Muscle of back (tissue), 13 donors: ENCODE data around the gene C16orf90. TPM values are rescaled to one million over a fixed set of nuclear protein-coding genes. Genes with fewer than 3 reads are reported as not detected.

Source experiments
- DNase-seq, 3 donors: peaks; one replicate each; pipeline versions ENCODE4 v3.0.0 to v3.0.0-alpha.2; 2013
- long read RNA-seq, 9 donors: transcript quantifications; one replicate each; lab custom pipeline, GENCODE V29; 2026
- polyA plus RNA-seq, 10 donors: library from polyadenylated mRNA; unstranded; fragments of 120-200 nt; gene quantifications; one replicate each; pipeline ENCODE4 v1.2.1, GENCODE V29; 2013; ENCODE audit not compliant: insufficient read length in 10 of 10

Gene C16orf90, protein sequence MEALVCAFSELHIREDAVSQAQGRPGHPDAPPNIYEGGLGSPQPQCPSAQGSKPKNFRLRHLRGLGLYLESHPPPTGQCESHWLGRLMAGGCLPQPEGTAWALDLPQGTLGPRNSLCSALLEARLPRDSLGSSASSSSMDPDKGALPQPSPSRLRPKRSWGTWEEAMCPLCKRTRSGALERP
- not detected for polyA plus RNA-seq
- long read RNA-seq, donor 1, result 0 reads
- long read RNA-seq, donor 2, result 0 reads
- long read RNA-seq, donor 3, result 0 reads
- long read RNA-seq, donor 4, result 0 reads
- long read RNA-seq, donor 5, result 0 reads
- long read RNA-seq, donor 6, result 0 reads
- long read RNA-seq, donor 7, result 0 reads
- long read RNA-seq, donor 8, result 0 reads
- long read RNA-seq, donor 9, result 0 reads

DNA sequence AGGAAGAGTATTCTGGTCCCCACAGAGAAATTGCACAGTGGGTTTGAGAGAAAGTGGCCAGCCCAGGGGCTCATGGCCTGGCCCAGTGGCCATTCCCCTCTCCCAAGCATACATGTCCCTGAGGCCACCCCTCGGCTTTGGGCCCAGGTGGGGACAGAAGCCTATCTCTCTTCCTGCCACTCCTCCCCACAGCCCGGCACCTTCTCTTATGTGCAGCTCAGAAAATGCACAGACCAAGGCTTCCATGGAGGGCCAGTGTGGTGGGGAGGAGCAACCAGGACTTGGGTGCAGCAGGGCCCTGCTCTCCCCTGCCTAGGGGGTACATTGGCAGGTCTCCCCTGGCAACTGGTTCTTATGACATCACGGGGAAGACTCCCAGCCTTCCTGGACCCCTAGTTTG, at the start of gene C16orf90:
TSS of gene C16orf90 (minus strand) at position 314 of the 400 bp plus-strand sequence. CDS start at position 246, 68 bp downstream.
- no peak for DNase-seq

DNA sequence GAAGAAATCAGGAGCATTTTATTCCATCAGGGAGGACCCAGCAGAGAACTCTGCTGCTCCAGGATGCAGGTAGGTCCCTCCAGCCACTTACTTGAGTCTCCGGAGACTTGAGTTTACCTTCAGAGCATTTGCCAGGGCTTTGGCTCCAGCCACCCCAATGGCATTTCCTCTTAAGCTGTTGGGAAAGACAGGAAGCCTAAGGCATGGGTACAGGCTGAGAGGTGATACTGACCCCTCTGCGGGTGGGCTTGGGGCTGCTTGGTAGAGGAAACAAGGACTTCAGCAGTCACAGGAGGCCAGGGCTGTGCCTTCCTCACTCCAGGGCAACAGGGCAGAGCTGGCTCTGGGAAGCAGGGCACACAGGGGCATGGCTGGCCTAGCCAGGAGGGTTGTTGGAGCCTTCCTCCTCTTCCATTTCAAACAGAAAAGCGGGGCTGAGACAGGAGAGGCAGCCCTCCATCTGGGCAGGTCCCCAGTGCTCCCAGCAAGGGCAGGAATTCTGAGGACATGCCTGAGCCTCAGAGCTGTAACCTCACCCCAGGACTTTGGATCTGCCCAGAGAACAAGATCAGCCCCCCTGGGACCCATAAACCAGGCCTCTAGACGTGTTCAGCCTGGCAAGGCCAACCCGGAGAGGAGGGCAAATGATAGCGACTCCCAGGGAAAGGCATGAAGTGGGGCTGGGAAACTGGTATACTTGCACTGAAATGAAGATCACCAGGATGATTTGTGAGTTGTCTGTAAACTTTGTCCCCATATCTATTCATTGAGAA, 47.5 kb upstream of the C16orf90 start:
- DNase-seq, result no peak

DNA sequence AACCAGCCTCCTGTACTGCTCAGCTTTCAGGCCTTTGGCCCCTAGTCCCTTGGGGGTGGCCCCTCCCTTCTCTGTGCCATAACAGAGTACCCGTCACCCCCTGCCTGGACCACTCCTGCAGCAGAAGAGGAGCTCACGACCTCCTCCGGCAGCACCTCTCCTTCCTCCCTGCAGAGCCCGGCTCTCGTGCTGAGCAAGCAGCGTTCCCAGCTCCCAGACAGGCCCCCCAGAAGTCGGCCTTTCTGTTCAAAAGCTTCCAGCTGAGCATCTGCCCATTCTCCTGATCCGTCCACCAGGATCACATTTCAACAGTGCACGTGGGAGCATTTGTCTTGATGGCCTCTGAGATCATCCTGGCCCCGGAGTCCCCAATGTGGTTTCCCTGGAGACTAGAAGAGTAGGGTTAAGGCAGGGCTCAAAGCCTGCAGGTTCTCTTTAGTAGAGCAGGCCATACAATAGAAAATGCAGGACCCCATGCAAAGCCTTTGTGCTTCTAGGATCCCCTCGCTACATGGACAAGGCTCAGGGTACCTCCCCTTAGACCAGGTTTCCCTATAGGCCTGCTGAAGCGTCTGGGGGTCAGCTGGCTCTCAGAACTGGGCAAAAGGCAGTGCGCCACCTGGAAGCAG, 46.4 kb upstream of the C16orf90 start:
- no peak for DNase-seq

DNA sequence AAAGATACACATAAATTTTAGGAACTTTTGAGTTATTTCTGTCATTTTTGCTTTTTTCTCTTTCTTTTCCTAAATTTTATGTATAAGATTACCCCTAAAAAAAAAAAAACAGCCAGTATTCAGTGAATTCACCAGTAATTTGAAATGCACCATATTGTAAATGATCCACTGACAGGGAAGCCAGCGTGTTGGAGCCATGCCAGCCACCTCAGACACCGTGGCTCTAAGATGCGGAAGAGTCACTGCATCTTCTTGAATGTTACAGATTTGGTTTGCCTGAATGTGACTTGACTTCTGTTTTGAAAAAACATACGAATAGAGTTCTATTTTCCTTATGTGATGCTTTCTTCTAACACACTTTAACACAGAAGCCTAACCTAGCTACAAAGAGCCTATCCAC, 42.9 kb upstream of the C16orf90 start:
- DNase-seq, result no peak

DNA sequence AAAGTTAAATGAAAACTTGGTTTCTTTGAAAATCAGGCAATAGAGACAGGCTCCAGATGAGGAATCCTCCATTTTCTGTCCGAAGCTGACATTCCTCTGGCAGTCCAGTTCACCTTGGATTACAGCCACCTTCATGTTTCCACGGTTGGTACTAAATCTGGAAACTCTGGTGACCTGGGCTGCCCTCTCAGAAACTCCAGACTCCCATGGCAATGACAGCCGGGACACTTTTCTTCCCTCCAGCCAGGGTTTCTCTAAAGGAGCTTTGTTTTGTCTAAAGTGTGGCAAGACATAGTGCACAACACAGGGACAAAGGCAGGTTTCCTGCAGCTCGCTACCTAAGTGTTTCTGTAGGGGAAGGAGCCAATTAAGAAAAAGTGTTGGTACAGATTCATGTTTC, 41.6 kb upstream of the C16orf90 start:
- peak in 2 of 3 donors; percentile 25 to 40 for DNase-seq

DNA sequence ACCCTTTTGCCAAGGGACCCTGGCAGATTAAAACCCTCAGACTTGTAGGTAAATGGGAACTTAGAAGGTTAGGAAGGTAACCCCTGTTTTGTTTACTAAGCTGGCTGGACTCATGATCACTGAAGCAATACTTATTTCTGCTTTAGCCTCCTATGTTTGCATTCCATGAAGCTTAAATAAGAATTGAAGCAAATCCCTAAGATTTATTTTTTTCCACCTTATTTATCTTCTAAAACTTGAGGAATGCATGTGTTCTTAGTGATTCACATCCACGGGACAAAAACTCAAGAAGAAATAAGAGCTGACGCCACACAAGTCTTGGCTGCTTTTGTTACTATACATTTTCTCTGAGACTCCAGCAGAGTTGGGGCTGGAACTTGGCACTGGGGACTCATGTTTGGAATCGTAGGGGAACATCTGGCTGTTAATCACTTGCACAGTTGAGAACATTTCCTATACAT, 41.0 kb upstream of the C16orf90 start:
- DNase-seq, result peak; percentile 73 to 91 (median 74)

DNA sequence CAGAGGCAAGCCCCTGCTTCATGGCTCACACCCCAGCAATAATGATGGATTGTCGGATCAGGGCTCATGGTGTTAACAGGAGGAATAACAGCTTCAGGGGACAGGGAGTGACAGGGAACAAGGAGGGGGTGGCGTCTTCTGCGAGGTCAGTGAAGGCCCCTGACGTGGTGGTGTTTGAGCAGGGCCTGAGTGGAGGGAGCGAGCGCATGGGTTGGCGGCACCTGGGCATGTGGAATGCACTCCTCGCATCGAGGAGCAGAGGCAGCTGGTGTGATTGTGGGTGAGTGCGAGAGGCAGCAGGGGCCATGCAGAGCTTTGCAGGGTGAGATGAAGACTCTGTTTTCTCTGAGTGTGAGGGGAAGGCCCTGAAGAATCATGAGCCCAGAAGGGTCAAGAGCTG, 38.8 kb upstream of the C16orf90 start:
- DNase-seq, result no peak

DNA sequence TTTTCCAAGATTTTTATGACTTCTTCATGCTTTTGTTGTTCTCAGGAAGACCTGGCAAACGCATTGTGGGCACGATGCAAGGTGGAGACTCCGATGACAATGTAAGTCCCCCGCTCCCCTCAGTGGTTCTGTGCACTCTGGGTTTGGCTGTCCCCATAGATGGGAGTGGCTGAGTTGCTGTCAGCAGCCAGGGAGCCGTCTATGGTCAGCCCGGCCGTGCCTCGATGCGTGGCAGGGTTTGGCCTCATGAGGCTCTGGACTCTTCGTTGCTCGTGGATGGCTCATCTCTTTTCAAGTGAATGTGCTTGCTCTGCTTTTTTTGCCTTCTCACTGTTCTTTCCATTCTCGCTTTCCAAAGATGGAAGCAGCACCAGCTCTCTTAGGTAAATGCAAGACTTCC, 37.5 kb upstream of the C16orf90 start:
- DNase-seq, result no peak

DNA sequence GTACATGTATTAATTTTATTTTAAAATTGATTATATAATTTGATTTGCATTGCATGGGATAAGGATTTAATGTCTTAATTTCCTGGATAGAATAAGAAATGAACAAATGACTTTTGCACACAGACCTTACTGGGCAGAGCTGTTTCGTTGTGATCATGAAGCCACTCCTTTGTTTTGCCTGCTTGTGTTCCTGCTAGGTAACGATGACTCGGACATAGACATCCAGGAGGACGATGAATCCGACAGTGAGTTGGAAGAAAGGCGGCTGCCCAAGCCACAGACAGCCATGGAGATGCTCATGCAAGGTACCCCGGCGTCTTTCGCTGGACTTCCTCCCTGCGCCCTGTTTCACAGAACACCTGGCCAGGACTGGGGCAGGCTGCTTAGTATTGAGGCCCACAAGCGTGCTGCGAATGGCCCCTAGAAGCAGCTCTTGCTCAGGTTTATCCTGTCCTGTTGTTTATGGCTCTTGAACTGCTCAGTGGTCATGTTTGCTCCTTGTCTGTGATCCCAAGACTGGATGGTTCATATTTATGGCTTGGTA, 35.2 kb upstream of the C16orf90 start:
- DNase-seq, result no peak

DNA sequence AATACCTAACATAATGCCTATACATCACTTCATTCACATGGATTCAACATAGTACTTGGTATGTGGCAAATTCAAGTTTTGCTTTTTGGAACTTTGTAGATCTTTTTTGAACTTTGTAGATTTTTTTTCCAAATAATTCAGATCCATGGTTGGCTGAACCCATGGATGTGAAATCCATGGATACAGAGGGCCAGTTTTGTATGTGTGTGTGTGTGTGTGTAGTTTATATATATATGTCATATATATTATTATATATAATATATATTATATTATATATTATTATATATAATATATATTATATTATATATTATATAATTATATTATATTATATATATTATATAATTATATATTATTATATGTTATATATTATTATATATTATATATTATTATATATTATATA, 33.9 kb upstream of the C16orf90 start:
- DNase-seq, result no peak

DNA sequence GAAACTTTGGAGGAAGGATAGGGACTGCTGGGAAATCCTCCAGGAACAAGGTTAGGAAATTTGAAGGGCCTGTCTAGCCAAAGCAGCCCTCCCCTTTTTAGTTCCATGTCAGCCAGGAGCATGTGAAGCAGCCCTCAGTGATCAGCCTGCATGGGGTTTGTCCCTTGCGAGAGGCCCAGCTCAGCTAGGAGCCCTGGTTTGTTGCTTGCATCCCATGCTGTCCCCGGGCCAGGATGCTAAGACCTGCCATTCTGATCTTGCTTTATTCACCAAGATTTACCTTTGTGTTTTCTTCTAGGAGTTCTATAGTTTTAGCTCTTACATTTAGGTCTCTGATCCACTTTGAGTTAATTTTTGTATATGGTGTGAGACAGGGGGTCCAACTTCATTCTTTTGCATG, 33.1 kb upstream of the C16orf90 start:
- DNase-seq, result no peak

DNA sequence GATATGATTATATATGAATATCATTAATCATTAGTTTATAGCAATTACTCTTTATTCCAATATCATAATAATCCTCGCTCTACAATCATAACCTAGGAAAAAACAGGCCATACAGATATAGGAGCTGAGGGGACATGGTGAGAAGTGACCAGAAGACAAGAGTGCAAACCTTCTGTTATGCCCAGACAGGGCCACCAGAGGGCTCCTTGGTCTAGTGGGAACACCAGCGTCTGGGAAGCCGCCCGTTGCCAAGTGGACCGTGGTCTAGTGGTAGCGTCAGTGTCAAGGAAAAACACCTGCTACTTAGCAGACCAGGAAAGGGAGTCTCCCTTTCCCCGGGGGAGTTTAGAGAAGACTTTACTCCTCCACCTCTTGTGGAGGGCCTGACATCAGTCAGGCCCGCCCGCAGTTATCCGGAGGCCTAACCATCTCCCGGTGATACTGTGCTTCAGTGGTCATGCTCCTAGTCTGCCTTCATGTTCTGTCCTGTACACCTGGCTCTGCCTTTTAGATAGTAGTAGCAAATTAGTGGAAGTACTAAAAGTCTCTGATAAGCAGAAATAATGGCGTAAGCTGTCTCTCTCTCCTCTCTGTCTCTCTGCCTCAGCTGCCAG, 32.0 kb upstream of the C16orf90 start:
- peak; percentile 36 to 66 (median 63) for DNase-seq

DNA sequence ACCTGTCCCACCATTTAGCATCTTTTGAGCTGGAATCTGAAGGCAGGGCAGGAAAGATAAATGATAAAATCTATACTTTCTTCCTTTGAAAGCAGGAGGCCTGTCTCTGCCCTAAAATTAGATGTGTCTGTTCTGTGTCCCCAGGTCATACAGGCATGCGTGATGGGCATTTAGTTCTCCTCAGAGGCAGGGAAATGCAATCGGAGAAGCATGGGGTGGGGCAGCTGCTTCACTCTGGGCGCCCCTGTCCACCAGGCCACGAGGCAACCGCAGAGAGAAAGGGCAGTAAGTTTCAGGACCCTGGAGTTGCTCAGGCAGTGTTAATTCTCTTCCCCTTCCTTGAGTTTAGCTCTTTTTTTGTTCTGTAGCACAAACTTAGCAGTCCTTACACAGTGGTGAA, 30.7 kb upstream of the C16orf90 start:
- no peak for DNase-seq

DNA sequence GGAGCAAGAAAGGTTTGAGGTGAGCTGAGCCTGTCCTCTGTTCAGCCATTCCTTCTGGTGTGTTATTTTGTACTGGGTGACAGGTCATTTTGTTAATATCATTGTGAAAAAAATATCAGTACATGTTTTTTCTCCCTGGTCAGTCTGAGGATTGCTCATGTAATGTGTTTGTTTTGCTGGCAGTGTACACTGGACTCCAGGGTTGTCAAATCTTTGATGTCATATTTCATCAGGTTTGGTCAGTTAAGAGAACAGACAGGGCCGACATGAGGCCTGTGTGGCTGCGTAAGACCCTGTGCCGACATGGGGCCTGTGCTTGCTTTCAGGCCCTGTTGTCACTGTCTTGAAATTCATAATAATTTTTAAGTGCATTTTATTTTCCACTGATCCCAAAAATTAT, 28.0 kb upstream of the C16orf90 start:
- DNase-seq, result no peak

DNA sequence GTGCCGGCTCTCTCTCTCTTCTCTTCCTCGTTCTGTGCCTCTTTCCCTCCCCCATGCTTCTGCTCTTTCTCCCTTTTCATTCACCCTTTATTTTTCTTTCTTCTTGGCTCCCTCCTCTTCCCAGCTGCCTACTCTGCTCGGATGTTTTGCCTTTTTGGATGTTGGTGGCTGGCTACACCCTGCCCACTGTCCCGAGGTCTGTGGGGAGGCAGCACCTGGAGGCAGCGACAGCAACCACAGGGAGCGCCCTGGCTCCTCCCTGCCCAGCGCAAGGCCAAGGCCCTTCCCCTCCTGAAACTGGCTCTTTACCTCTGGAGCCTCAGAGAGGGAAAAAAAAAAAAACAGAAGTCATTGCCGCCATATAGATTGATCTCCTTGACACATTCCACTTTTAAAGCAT, 25.6 kb upstream of the C16orf90 start:
- DNase-seq, result peak in 1 of 3 donors; percentile 55

DNA sequence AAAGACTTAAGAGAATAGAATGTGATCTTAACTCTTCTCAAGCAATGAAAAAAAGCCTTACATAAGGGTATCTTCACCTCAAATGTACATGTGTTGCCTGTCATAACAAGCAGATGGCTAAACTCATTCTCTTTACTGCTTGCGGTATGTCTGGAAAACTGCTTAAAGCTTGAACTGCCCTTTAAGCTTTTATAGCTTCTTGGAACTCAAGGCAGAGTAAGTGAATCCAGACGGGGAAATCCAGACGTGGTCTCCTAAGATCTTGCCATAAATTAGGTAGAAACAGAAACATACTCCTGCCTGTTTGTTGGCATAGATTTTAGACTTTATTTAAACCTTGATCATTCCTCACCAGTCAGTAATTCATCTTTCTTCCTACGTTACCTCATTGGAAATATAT, 25.1 kb upstream of the C16orf90 start:
- peak; percentile 68 to 93 (median 81) for DNase-seq

DNA sequence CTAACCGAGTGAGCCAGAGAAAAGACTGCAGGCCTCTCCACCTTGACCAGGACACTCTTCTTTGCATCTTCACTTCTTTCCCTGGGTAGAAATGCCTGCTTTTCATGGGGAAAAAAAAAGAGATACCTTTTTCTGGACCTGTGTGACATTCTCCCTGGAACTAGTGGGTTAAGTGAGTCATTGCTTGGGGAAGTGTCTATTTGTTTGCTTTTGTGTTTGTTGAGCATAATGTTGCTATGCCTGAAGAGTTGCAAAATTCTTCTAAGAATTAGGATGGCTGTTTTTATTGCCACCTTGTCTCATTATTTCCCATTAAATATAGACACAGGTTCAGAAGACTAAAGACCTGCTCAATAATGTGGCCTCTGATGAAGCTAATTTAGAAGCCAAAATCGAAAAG, 24.3 kb upstream of the C16orf90 start:
- DNase-seq, result no peak

DNA sequence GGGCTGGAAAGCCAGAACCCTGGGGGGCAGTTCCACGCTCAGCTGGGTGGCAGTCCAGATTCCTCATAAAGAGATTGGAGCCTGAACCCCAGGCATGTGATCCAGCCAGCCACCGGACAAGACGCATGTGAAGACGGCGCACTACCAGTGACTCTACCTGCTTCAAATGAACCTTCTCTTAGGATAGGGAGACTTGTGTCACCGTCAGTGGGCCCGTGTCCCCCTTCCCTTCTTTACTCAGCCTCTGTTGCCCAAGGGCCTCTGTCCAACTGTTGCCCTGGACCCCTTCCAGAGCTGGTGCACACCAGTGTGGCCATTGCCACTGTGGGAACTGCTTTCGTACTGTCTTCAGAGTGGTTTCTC, 23.7 kb upstream of the C16orf90 start:
- no peak for DNase-seq

DNA sequence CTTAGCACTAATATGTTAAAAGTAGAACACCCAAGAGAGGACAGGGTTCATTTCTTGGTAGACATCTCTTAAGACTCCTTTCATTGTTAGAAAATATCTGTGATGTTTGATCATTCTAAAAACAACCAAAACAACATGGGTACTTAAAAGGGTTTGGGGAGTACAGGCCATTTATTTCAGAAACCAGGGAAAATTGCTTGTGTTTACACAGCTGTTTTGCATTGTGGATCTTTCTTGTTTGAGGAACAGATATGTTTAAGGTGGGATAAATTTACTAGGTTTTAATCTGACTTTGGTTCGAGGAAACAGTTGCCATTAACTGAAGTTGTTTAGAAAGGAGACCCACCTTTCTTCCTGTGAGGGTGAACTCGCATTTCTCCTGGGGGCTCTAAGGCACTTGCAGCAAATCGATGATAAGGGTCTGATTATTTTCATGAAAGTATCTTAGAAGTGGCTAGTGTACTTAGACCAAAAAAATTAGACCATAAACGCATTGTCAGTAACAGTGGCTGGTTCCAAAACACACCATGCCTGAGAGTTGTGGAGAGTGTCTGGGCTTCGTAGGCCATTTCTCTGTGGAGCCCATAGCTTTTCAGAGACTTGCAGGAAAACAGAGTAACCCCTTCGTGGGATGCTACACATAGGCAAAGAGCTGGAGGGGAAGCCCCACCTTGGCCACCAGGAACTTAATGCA, 23.1 kb upstream of the C16orf90 start:
- no peak for DNase-seq

DNA sequence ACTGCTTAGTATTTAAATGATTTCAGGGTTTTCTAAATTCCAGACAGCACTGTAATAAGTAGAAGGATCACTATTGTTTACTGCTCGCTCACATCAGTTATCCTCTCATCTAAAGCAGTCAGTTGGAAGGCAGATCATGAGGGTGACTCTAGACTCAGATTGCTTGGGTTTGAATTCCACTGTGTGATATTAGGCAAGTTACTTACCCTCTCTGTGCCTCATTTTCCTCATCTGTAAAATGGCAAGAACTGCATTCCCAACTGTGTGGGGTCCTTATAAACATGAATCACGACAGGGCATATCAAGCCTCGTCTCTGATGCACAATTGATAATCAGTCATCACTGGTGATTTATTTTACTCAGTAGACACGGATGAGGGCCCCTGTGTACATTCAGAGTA, 20.6 kb upstream of the C16orf90 start:
- DNase-seq, result no peak

DNA sequence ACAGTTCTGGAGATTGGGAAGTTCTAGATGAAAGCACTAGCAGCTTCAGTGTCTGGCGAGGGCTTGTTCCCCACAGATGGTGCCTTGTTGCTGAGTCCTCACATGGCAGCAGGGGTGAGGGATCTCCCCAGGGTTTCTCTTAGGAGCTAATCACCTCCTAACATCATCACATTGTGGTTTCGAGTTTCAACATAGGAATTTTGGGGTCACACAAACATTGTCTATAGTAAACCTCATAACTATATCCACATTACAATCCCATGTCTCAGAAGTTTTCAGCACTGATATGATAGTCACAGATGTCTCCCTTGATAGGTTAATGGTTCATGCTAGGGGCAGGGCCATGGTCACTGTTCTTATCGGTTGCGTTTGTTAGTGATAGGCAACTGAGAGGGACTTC, 19.3 kb upstream of the C16orf90 start:
- no peak for DNase-seq
